ENCODE data around the gene TMCO1. TPM values are rescaled to one million over a fixed set of nuclear protein-coding genes. Genes with fewer than 3 reads are reported as not detected.
"Not testable (repeated sequence)": the region's sequence is repeated elsewhere in the genome, so short reads cannot be mapped to it uniquely, and the experiment has no call there.

Gene TMCO1
- total RNA-seq, 1 experiment from 2014 or later = 70.1 TPM

- no peak overlapping the region for H3T11ph ChIP-seq (ENCODE audit: low read length)
- H3K14ac ChIP-seq (ENCODE audit: insufficient read depth, low read length) = no peak overlapping the region
- H2AK5ac ChIP-seq (ENCODE audit: insufficient read length, low read length) = no peak overlapping the region
- no peaks in the 10 kb centered on the region for H3K79me1 ChIP-seq (ENCODE audit: insufficient read depth, low read depth, low read length, poor library complexity, severe bottlenecking)
- no peaks in the 10 kb centered on the region for H3K23me2 ChIP-seq (ENCODE audit: insufficient read length, low read depth, low read length, poor library complexity, severe bottlenecking)
- no peak overlapping the region for H2BK15ac ChIP-seq (ENCODE audit: low read depth, low read length)
- H3K27ac Mint-ChIP-seq = no peak overlapping the region
- H4K20me1 ChIP-seq (ENCODE audit: control insufficient read depth, insufficient read depth, insufficient read length) = no peaks in the 10 kb centered on the region
- H3K9me3 ChIP-seq (ENCODE audit: control insufficient read depth, low read depth, low read length) = no peaks in the 10 kb centered on the region
- H3K23ac ChIP-seq (ENCODE audit: insufficient read length, low read depth, low read length) = no peak overlapping the region
- no peak overlapping the region for H4K91ac ChIP-seq (ENCODE audit: insufficient read length, low read depth, low read length)
- H2AFZ ChIP-seq (ENCODE audit: low read length) = no peak overlapping the region
- peaks cover 11 to 20% (median 13%) of the 10 kb centered on the region in 3 experiments for H3K36me3 Mint-ChIP-seq (ENCODE audit: insufficient read depth in 1 of 3, low read depth in 3 of 3)
- TF ChIP-seq CTCF (conservative IDR thresholded peaks at IDR 0.05) = no peak
- no peak overlapping the region for H2BK20ac ChIP-seq (ENCODE audit: low read depth, low read length, poor library complexity, severe bottlenecking)
- H3K4me1 Mint-ChIP-seq = peaks cover 0 to 3% of the 10 kb centered on the region in 2 experiments; a peak in 1 of 4 replicates
- H3K4me3 Mint-ChIP-seq = no peak overlapping the region
- no peak overlapping the region for H3K56ac ChIP-seq (ENCODE audit: insufficient read length, low read depth, low read length)
- no peak overlapping the region for H3K27ac ChIP-seq (ENCODE audit: insufficient read length, low read depth, low read length)
- H3K18ac ChIP-seq (ENCODE audit: insufficient read length, low read depth, low read length) = no peak overlapping the region
- peaks cover 3% of the 10 kb centered on the region for H3K27me3 Mint-ChIP-seq (ENCODE audit: low read depth)
- no peak overlapping the region for H4K5ac ChIP-seq (ENCODE audit: insufficient read length, low read depth, low read length)
- H2BK120ac ChIP-seq (ENCODE audit: low read depth, low read length, poor library complexity, severe bottlenecking) = no peak overlapping the region
- no peaks in the 10 kb centered on the region for H3K79me2 ChIP-seq (ENCODE audit: insufficient read depth, low read length)
- H3K4me1 ChIP-seq (ENCODE audit: insufficient read depth, low read length) = no peaks in the 10 kb centered on the region
- H4K8ac ChIP-seq (replicated peaks; ENCODE audit: insufficient read length, low read depth, low read length) = no peak overlapping the region
- H3K27me3 ChIP-seq (ENCODE audit: insufficient read depth, low read length) = no peaks in the 10 kb centered on the region
- WGBS (ENCODE audit: extremely low coverage, insufficient read length, low lambda C conversion rate) = no CpG with 5 or more reads among the region's 1 CpG
- H3K9ac ChIP-seq (ENCODE audit: extremely low read depth, insufficient read length, low read length) = no peak overlapping the region
- no peak overlapping the region for H2BK5ac ChIP-seq (ENCODE audit: insufficient read length, low read length)
- H2BK12ac ChIP-seq (ENCODE audit: insufficient read length, low read depth, low read length) = no peak overlapping the region
- no peak for DNase-seq
- no peak overlapping the region for H3K4ac ChIP-seq (ENCODE audit: low read depth, low read length)
- no peak overlapping the region for H3K4me2 ChIP-seq (ENCODE audit: insufficient read depth, insufficient read length, low read length)
- H3K9me3 Mint-ChIP-seq = peaks cover 25 to 31% of the 10 kb centered on the region in 2 experiments
Measured at GRCh38 chr1:165787741-165788140, 19.1 kb upstream of the TMCO1 start.

GRCh38 chr1:165783519-165783918 lies 14.9 kb upstream of the TMCO1 start:
- not testable (repeated sequence) for H3K27ac Mint-ChIP-seq; H4K91ac ChIP-seq (ENCODE audit: insufficient read length, low read depth, low read length); H3K23ac ChIP-seq (ENCODE audit: insufficient read length, low read depth, low read length); H2AFZ ChIP-seq (ENCODE audit: low read length); H3K18ac ChIP-seq (ENCODE audit: insufficient read length, low read depth, low read length); H2BK5ac ChIP-seq (ENCODE audit: insufficient read length, low read length); H3K4ac ChIP-seq (ENCODE audit: low read depth, low read length); H3K27me3 ChIP-seq (ENCODE audit: insufficient read depth, low read length); H2BK15ac ChIP-seq (ENCODE audit: low read depth, low read length); H3T11ph ChIP-seq (ENCODE audit: low read length); H3K4me1 Mint-ChIP-seq; H3K27me3 Mint-ChIP-seq (ENCODE audit: low read depth); H3K4me1 ChIP-seq (ENCODE audit: insufficient read depth, low read length); H3K56ac ChIP-seq (ENCODE audit: insufficient read length, low read depth, low read length); H2BK20ac ChIP-seq (ENCODE audit: low read depth, low read length, poor library complexity, severe bottlenecking); H2BK12ac ChIP-seq (ENCODE audit: insufficient read length, low read depth, low read length); H3K4me2 ChIP-seq (ENCODE audit: insufficient read depth, insufficient read length, low read length); H3K23me2 ChIP-seq (ENCODE audit: insufficient read length, low read depth, low read length, poor library complexity, severe bottlenecking); H4K8ac ChIP-seq (replicated peaks; ENCODE audit: insufficient read length, low read depth, low read length); H3K9me3 ChIP-seq (ENCODE audit: control insufficient read depth, low read depth, low read length); H4K5ac ChIP-seq (ENCODE audit: insufficient read length, low read depth, low read length); H3K27ac ChIP-seq (ENCODE audit: insufficient read length, low read depth, low read length); H2AK5ac ChIP-seq (ENCODE audit: insufficient read length, low read length); H3K79me2 ChIP-seq (ENCODE audit: insufficient read depth, low read length); H3K4me3 Mint-ChIP-seq; H3K9ac ChIP-seq (ENCODE audit: extremely low read depth, insufficient read length, low read length); DNase-seq; H3K14ac ChIP-seq (ENCODE audit: insufficient read depth, low read length); H4K20me1 ChIP-seq (ENCODE audit: control insufficient read depth, insufficient read depth, insufficient read length); H2BK120ac ChIP-seq (ENCODE audit: low read depth, low read length, poor library complexity, severe bottlenecking); H3K79me1 ChIP-seq (ENCODE audit: insufficient read depth, low read depth, low read length, poor library complexity, severe bottlenecking)
- no CpG with 5 or more reads among the region's 11 CpGs for WGBS (ENCODE audit: extremely low coverage, insufficient read length, low lambda C conversion rate)
- Mint-ChIP-seq H3K36me3 (ENCODE audit: insufficient read depth in 1 of 3, low read depth in 3 of 3) (peaks cover 15 to 20% (median 15%) of the 10 kb centered on the region in 3 experiments), H3K9me3 (peaks cover 30 to 41% of the 10 kb centered on the region in 2 experiments)
